Breast epithelium (tissue), 4 donors: ENCODE results near the gene PCSK4. TPM values are rescaled to one million over a fixed set of nuclear protein-coding genes. Genes with fewer than 3 reads are reported as not detected.

ENCODE experiments used
- DNase-seq, 2 donors: peaks; one replicate each; pipeline ENCODE4 v3.0.0-alpha.2; 2019; ENCODE audit warnings: low spot score in 2 of 2
- H3K27ac ChIP-seq, 2 donors: fragments of 200-600 bp; sonication (generic) in 1 of 2; one replicate each; pipeline ENCODE4 v1.5.1; 2016 to 2019; ENCODE audit warnings: mild to moderate bottlenecking in 1 of 2
- H3K27me3 ChIP-seq, 2 donors: fragments of 200-600 bp; sonication (generic) in 1 of 2; one replicate each; pipeline versions ENCODE4 v1.5.1 to v1.6.0; 2017 to 2019; ENCODE audit warnings: control low read depth in 1 of 2, mild to moderate bottlenecking in 1 of 2
- H3K36me3 ChIP-seq: fragments of 200-600 bp; one replicate; pipeline ENCODE4 v1.5.1; 2019
- H3K4me1 ChIP-seq, 2 donors: fragments of 200-600 bp; sonication (generic); one replicate each; pipeline ENCODE4 v1.5.1; 2016 to 2019; ENCODE audit warnings: control low read depth in 1 of 2
- H3K4me3 ChIP-seq, 3 donors: fragments of 200-600 bp; sonication (generic); 1 replicate in 2 of 3; 2 replicates in 1 of 3; pipeline ENCODE4 v1.5.1; 2016 to 2019; ENCODE audit warnings: mild to moderate bottlenecking in 3 of 3, moderate library complexity in 2 of 3
- H3K9me3 ChIP-seq, 2 donors: fragments of 200-600 bp; sonication (generic) in 1 of 2; one replicate each; pipeline ENCODE4 v1.5.1; 2016 to 2019; ENCODE audit warnings: control low read depth in 1 of 2
- POLR2A ChIP-seq: fragments of 450-650 bp; IDR thresholded peaks from one replicate; pipeline ENCODE4 v1.6.1; 2016; ENCODE audit warnings: antibody characterized with exemption, mild to moderate bottlenecking, moderate library complexity
- POLR2AphosphoS5 ChIP-seq, 3 donors: sonication (generic); formaldehyde crosslinking; IDR thresholded peaks; one replicate each; pipeline ENCODE4 v1.6.1; 2017; ENCODE audit warnings: antibody characterized with exemption in 3 of 3
- intact Hi-C: fragments of 100-400 bp; cut with DNase I; formaldehyde crosslinking; loops from one replicate; pipeline ENCODE4 v1.15.1; 2023; ENCODE audit warnings: low total_unique reads
- total RNA-seq, 3 donors: library from RNA; depleted of rRNA; stranded (reverse); fragments of >200 nt; gene quantifications; one replicate each; pipeline ENCODE4 v1.1.0, GENCODE V29; 2016
- TF ChIP-seq, protein P1 (sequence below), 3 donors: fragments of 450-650 bp; IDR thresholded peaks; one replicate each; pipeline ENCODE4 v1.5.1; 2016 to 2017; ENCODE audit warnings: antibody characterized with exemption in 3 of 3, mild to moderate bottlenecking in 3 of 3, moderate library complexity in 3 of 3

PCSK4 gene
- total RNA-seq, 3 donors from 2014 or later = 2.2 to 10.0 (median 5.9) TPM

DNA sequence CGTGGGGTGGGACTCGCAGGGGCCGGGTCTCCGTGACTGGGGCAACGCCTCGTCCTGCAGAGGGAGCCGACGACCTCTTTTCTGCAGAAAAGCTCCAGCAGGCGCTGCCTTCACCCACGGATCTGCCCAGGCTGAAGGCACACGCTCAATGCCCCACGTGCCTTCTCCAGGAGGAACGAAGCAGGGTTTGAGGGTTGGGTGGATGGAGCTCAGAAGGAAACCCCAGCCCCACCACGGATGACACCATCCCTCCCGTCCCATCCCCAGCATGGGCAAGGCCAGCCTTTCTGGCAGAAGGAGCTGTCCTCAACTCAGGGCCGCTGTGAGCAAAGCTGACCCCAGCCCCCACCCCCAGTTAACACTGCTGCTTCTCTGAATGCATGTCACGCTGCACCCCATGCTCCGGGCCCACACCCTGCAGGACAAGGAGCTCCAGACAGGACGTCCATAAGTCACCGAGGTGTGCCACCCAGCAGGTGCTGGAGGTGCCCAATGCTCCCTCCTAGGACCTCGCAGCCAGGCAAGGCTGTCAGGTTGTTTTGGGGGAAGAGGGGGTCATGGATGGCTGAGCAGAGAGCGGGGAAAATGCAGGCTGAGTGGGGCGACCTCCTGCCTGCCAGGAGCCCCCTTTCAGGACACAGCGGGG, 18.5 kb downstream of the PCSK4 start:
- DNase-seq = no peak
- no peak overlapping the region for H3K27ac ChIP-seq
- H3K36me3 ChIP-seq = no peaks in the 10 kb centered on the region
- H3K4me1 ChIP-seq = peaks cover 31 to 38% of the 10 kb centered on the region in 2 donors
- intact Hi-C loops = no loop called here
- peak overlapping the region in 2 of 3 donors; percentile 49 to 69 for H3K4me3 ChIP-seq
- TF ChIP-seq POLR2A = no peak
- TF ChIP-seq, protein P1, sequence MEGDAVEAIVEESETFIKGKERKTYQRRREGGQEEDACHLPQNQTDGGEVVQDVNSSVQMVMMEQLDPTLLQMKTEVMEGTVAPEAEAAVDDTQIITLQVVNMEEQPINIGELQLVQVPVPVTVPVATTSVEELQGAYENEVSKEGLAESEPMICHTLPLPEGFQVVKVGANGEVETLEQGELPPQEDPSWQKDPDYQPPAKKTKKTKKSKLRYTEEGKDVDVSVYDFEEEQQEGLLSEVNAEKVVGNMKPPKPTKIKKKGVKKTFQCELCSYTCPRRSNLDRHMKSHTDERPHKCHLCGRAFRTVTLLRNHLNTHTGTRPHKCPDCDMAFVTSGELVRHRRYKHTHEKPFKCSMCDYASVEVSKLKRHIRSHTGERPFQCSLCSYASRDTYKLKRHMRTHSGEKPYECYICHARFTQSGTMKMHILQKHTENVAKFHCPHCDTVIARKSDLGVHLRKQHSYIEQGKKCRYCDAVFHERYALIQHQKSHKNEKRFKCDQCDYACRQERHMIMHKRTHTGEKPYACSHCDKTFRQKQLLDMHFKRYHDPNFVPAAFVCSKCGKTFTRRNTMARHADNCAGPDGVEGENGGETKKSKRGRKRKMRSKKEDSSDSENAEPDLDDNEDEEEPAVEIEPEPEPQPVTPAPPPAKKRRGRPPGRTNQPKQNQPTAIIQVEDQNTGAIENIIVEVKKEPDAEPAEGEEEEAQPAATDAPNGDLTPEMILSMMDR (IDR thresholded peaks at IDR 0.05) = no peak
- TF ChIP-seq POLR2AphosphoS5 (IDR thresholded peaks at IDR 0.05) = no peak
- no peaks in the 10 kb centered on the region for H3K9me3 ChIP-seq
- peaks cover 28 to 59% of the 10 kb centered on the region in 2 donors for H3K27me3 ChIP-seq

DNA sequence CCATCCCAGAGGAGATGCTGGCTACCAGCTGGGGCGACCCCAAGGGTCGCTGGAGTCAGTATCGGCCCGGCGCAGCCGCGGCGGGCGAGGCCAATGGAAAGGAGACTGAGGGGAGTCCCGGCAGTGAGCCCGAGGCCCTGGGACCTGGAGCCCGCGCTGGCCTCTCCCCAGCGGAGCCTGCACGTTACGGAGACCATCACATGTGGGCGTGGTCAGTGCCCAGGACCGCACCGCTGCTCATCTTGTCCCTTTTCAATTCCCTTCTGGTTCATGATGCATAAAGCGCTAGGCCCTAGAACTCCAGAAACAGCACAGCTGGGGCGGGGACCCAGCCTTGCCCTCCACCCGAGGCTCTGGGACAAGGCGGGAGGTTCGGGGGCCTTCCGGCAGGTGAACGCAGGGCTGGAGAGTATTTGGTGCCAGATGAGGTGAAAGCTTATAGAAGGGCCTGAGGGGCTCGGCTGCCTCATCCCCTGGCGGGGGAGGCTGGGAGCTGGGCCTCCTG, 19.1 kb downstream of the PCSK4 start:
- H3K4me1 ChIP-seq = peaks cover 31 to 38% of the 10 kb centered on the region in 2 donors
- peaks cover 28 to 65% of the 10 kb centered on the region in 2 donors for H3K27me3 ChIP-seq

GRCh38 chr19:1470305-1471009, 19.7 kb downstream of the PCSK4 start:
- intact Hi-C loops = no loop called here
- TF ChIP-seq, protein P1 (IDR thresholded peaks at IDR 0.05) = no peak
- TF ChIP-seq POLR2A (no peak), POLR2AphosphoS5 (IDR thresholded peaks at IDR 0.05) (no peak)
- Histone ChIP-seq H3K27me3 (peaks cover 28 to 69% of the 10 kb centered on the region in 2 donors), H3K9me3 (no peaks in the 10 kb centered on the region), H3K36me3 (no peaks in the 10 kb centered on the region), H3K27ac (no peak overlapping the region), H3K4me1 (peaks cover 34 to 38% of the 10 kb centered on the region in 2 donors), H3K4me3 (peak overlapping the region; percentile 29 to 69 (median 49))
- peak in 1 of 2 donors; percentile 43 for DNase-seq

More for the DNA sequence above, 19.1 kb downstream of the PCSK4 start:
- Histone ChIP-seq H3K4me3 (peak overlapping the region; percentile 29 to 69 (median 49)), H3K27ac (no peak overlapping the region), H3K9me3 (no peaks in the 10 kb centered on the region), H3K36me3 (no peaks in the 10 kb centered on the region)
- DNase-seq = no peak
- intact Hi-C loops = no loop called here
- TF ChIP-seq, protein P1 (IDR thresholded peaks at IDR 0.05) = no peak
- no peak for TF ChIP-seq POLR2AphosphoS5 (IDR thresholded peaks at IDR 0.05)
- no peak for TF ChIP-seq POLR2A

DNA sequence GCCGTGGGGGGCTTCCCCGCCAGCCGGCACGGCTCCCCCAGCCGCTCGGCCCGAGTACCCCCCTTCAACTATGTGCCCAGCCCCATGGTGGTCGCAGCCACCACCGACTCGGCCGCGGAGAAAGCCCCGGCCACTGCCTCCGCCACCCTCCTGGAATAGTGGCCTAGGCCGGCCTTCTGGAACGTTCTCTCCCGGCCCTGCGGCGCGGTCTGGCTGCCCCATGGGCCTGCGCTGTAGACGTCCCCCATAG, 20.2 kb downstream of the PCSK4 start:
- TF ChIP-seq, protein P1 (IDR thresholded peaks at IDR 0.05) = no peak
- TF ChIP-seq POLR2AphosphoS5 (IDR thresholded peaks at IDR 0.05) = no peak
- no peak for TF ChIP-seq POLR2A
- Histone ChIP-seq H3K36me3 (no peaks in the 10 kb centered on the region), H3K9me3 (no peaks in the 10 kb centered on the region), H3K4me3 (peak overlapping the region; percentile 29 to 69 (median 49)), H3K4me1 (peaks cover 34 to 38% of the 10 kb centered on the region in 2 donors), H3K27me3 (peaks cover 28 to 69% of the 10 kb centered on the region in 2 donors), H3K27ac (no peak overlapping the region)
- intact Hi-C loops = no loop called here
- no peak for DNase-seq
